HepG2 (cell line): Measurements from ENCODE around the gene SLC38A3.

ENCODE experiments used
- AFF4 ChIP-seq: sonication (generic); formaldehyde crosslinking; IDR thresholded peaks from 2 replicates; pipeline ENCODE4 v1.4.0; 2020; ENCODE audit warnings: missing genetic modification reagents
- CTCF ChIP-seq: sonication (generic); formaldehyde crosslinking; IDR thresholded peaks from 2 replicates; pipeline ENCODE4 v1.5.0; 2020; ENCODE audit warnings: mild to moderate bottlenecking, missing genetic modification reagents, moderate library complexity
- MEF2D ChIP-seq: sonication (generic); formaldehyde crosslinking; IDR thresholded peaks from 2 replicates; pipeline ENCODE4 v1.5.1; 2020; ENCODE audit warnings: mild to moderate bottlenecking, missing genetic modification reagents
- NFATC3 ChIP-seq: sonication (generic); formaldehyde crosslinking; IDR thresholded peaks from 2 replicates; pipeline ENCODE4 v1.5.1; 2020; ENCODE audit warnings: mild to moderate bottlenecking, missing genetic modification reagents
- ZBTB20 ChIP-seq: sonication (generic); formaldehyde crosslinking; IDR thresholded peaks from 2 replicates; pipeline ENCODE4 v1.8.1; 2023; ENCODE audit warnings: missing genetic modification reagents, low read depth, mild to moderate bottlenecking, borderline replicate concordance

- no peak for TF ChIP-seq CTCF (CRISPR knock-in tag)
- TF ChIP-seq MEF2D: no peak
- no peak for TF ChIP-seq ZBTB20
- no peak for TF ChIP-seq AFF4 (CRISPR knock-in tag)
- no peak for TF ChIP-seq NFATC3 (CRISPR knock-in tag)
Measured at GRCh38 chr3:50238549-50239026, 33.5 kb downstream of the SLC38A3 start.
